ENCODE data around the gene NEK5. TPM values are rescaled to one million over a fixed set of nuclear protein-coding genes. Genes with fewer than 3 reads are reported as not detected.

The NEK5 gene
- total and polyA plus RNA-seq, 2 of the 8 experiments (the other 6 are each of a cell fraction or from before 2014, with no cell fraction given): 0.12 to 0.35 TPM

GRCh38 chr13:51999921-52000320, 129.0 kb downstream of the NEK5 start:
- Histone ChIP-seq H3K79me2 (ENCODE audit: control insufficient read depth in 1 of 2, insufficient read depth in 2 of 2, low read length in 2 of 2) (no peaks in the 10 kb centered on the region), H3K4me2 (ENCODE audit: insufficient read depth in 1 of 2, low read depth in 2 of 2, low read length in 2 of 2) (no peak overlapping the region), H3K4ac (replicated peaks; ENCODE audit: insufficient read length, low read depth, low read length) (no peak overlapping the region), H2BK12ac (ENCODE audit: low read depth, low read length) (peak overlapping the region; percentile 0; the same call in 1 of the 2 replicates), H3K27ac (ENCODE audit: low read depth, low read length) (no peak overlapping the region), H3K14ac (ENCODE audit: insufficient read length) (no peak overlapping the region), H2BK15ac (ENCODE audit: low read length) (no peak overlapping the region), H4K20me1 (replicated peaks in 1 of 2; ENCODE audit: control insufficient read depth in 1 of 2, insufficient read depth in 2 of 2, low read length in 2 of 2) (peaks cover 0 to 3% of the 10 kb centered on the region in 2 experiments), H2AK5ac (ENCODE audit: low read depth, low read length) (no peak overlapping the region), H3K79me1 (ENCODE audit: low read depth, low read length) (peaks cover 7% of the 10 kb centered on the region; the same call in 1 of the 2 replicates), H3K9ac (replicated peaks in 1 of 4; ENCODE audit: extremely low read depth in 1 of 4, low read depth in 3 of 4, low read length in 3 of 4) (no peak overlapping the region), H2BK20ac (ENCODE audit: low read length) (no peak overlapping the region), H4K91ac (replicated peaks; ENCODE audit: insufficient read length, low read length) (peak overlapping the region; percentile 23), H4K5ac (ENCODE audit: insufficient read length, low read depth, low read length) (no peak overlapping the region), H3K4me3 (ENCODE audit: extremely low read depth in 1 of 4, insufficient read depth in 2 of 4, low read depth in 3 of 4, low read length in 4 of 4) (no peak overlapping the region), H3K56ac (replicated peaks; ENCODE audit: insufficient read length, low read depth, low read length) (no peak overlapping the region), H2BK5ac (ENCODE audit: low read depth, low read length) (no peak overlapping the region), H3K4me1 (replicated peaks in 1 of 4; ENCODE audit: control insufficient read depth in 3 of 4, insufficient read depth in 4 of 4, low read length in 3 of 4) (peaks cover 0 to 19% (median 14%) of the 10 kb centered on the region in 4 experiments; a peak in 5 of 7 replicates), H3K23ac (ENCODE audit: insufficient read length) (no peak overlapping the region), H2BK120ac (replicated peaks; ENCODE audit: low read depth, low read length) (no peak overlapping the region), H3K23me2 (ENCODE audit: low read depth, low read length) (peaks cover 2% of the 10 kb centered on the region; the same call in 1 of the 2 replicates), H3K36me3 (ENCODE audit: control insufficient read depth in 2 of 4, insufficient read depth in 4 of 4, low read length in 3 of 4) (no peaks in the 10 kb centered on the region), H3K18ac (ENCODE audit: extremely low read depth, low read length) (no peak overlapping the region), H4K8ac (ENCODE audit: extremely low read depth, insufficient read depth, low read length) (no peak overlapping the region; the same call in 1 of the 2 replicates), H2AFZ (ENCODE audit: low read length) (no peak overlapping the region), H3K27me3 (replicated peaks in 1 of 4; ENCODE audit: control insufficient read depth in 3 of 4, extremely low read depth in 1 of 4, insufficient read depth in 3 of 4, low read length in 3 of 4) (no peaks in the 10 kb centered on the region; a peak in 1 of 7 replicates), H3K9me3 (ENCODE audit: insufficient read depth in 2 of 2, low read depth in 1 of 2, low read length in 1 of 2) (no peaks in the 10 kb centered on the region)
- no peak for DNase-seq (ENCODE audit: low read depth in 1 of 2, low spot score in 2 of 2)
- ChIA-PET CTCF (ENCODE audit: partially characterized antibody) (interaction anchor here (0.6 to 6.7 kb wide), 15 partner anchors 9 to 656 kb away, joined by 3 to 107 read pairs (median 6); partner anchors contain the start of genes ALG11, ATP7B and NEK5), POLR2A (ENCODE audit: partially characterized antibody) (interaction anchor here (1.2 kb wide), 1 partner anchor 13 kb away, joined by 5 read pairs; the partner anchor contains the start of gene ALG11)
- 92% methylated on average over 1 of the region's 1 CpG; no CpG with 5 or more reads in 1 of the 2 experiments for WGBS, 2 experiments (ENCODE audit: extremely low coverage in 1 of 2, insufficient coverage in 1 of 2, insufficient read length in 1 of 2, insufficient replicate concordance in 2 of 2, low coverage in 1 of 2, low lambda C conversion rate in 2 of 2, missing lambda C conversion rate in 1 of 2)
- FAIRE-seq: no peak
- no peak for TF ChIP-seq RAD21 (IDR thresholded peaks at IDR 0.05 in 1 of 2, conservative IDR thresholded peaks at IDR 0.05 in 1 of 2; ENCODE audit: low read depth in 2 of 2, low read length in 2 of 2)
- TF ChIP-seq TCF12 (IDR thresholded peaks at IDR 0.05; ENCODE audit: low read depth, low read length): no peak
- TF ChIP-seq EP300 (IDR thresholded peaks at IDR 0.05; ENCODE audit: borderline replicate concordance in 1 of 2, low read depth in 2 of 2, low read length in 2 of 2): no peak
- no peak for TF ChIP-seq POLR2AphosphoS5 (IDR thresholded peaks at IDR 0.05; ENCODE audit: low read depth, low read length)
- TF ChIP-seq MAX (IDR thresholded peaks at IDR 0.05): no peak
- TF ChIP-seq TEAD4 (IDR thresholded peaks at IDR 0.05; ENCODE audit: low read depth, low read length): no peak
- no peak for TF ChIP-seq RFX5 (IDR thresholded peaks at IDR 0.05; ENCODE audit: borderline replicate concordance, low read depth, low read length)
- TF ChIP-seq RBBP5 (IDR thresholded peaks at IDR 0.05; ENCODE audit: borderline replicate concordance, low read depth, low read length): no peak
- TF ChIP-seq FOSL1 (IDR thresholded peaks at IDR 0.05; ENCODE audit: insufficient read depth, low read depth, low read length): no peak
- TF ChIP-seq SIN3A (conservative IDR thresholded peaks at IDR 0.05 in 1 of 2, IDR thresholded peaks at IDR 0.05 in 1 of 2; ENCODE audit: low read depth in 1 of 2, low read length in 2 of 2): no peak
- TF ChIP-seq BCL11A (IDR thresholded peaks at IDR 0.05; ENCODE audit: low read depth in 2 of 2, low read length in 2 of 2): no peak
- TF ChIP-seq POLR2A (IDR thresholded peaks at IDR 0.05; ENCODE audit: control extremely low read depth in 1 of 2, low read depth in 2 of 2, low read length in 2 of 2): no peak
- TF ChIP-seq CTBP2 (IDR thresholded peaks at IDR 0.05; ENCODE audit: borderline replicate concordance, insufficient read depth, insufficient read length, low read length): no peak

Measured in H1 (cell line).